Astrocyte of the cerebellum (primary cell): ENCODE data around the gene TCERG1L.
"Not testable (repeated sequence)": the region's sequence is repeated elsewhere in the genome, so short reads cannot be mapped to it uniquely, and the experiment has no call there.

Source experiments
- DNase-seq: peaks from one replicate; pipeline ENCODE4 v3.0.0-alpha.2; 2011; ENCODE audit warnings: low read depth
- H3K4me3 ChIP-seq: 2 replicates; pipeline ENCODE4 v1.5.1; 2011; ENCODE audit warnings: mild to moderate bottlenecking, low read depth, low read length, moderate library complexity
- CTCF ChIP-seq: IDR thresholded peaks from 2 replicates; pipeline ENCODE4 v1.5.1; 2012; ENCODE audit warnings: low read length, low read depth, moderate library complexity, mild to moderate bottlenecking; ENCODE audit errors: missing control alignments
- in situ Hi-C: cut with HindIII; loops from 2 replicates; pipeline ENCODE4 v1.10.0; 2017; ENCODE audit warnings: low sequenced_read_pairs

TCERG1L gene

DNA sequence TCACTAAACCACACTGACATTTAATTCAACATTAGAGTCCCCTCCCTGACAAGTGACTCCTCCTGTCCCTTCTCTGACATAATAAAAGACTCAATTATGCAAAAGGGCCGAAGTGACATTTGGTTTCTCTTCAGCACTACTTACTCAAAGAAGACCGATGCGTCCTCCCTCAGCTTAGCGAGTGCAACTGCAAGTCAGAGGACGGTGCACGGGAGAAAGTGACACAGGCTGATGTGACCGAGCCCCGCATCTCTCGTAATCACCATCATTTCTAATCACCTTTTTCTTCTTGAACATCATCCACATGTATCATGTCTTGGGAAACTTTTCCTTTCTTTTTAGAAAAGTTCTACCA, 155.7 kb downstream of the TCERG1L start:
- TF ChIP-seq CTCF = no peak
- in situ Hi-C loops = no loop called here

DNA sequence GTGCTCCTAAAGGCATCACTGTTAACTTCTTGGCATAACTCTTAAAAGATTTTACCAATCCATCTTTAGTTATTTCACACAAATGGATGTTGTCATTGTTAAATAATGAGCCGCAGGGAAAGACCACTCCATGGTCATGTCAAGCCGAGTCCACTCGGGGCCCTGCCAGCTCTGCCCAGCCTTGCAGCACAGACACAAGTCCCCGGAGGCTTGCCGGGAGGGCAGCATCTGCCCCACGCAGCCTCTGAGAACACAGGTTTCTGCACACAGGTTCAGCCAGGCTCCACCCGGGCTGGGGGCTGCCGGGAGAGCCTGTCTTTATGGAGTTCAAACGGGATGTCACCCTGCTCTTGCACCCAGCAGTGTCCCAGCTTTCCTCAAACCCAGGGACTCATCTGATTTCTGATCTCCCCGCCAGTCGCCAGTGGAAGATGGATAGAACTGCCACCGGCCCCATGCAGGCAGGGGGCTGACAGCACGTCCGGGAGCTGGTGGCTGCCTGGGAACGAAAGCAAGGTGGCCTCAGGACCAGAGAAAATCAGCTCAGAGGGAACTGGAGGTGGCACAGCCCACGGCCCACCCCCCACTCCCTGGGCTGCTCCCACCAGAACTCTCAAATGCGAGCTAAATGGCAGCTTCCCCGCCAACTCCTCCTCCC, 156.2 kb downstream of the TCERG1L start:
- no peak for DNase-seq
- in situ Hi-C loops = no loop called here
- H3K4me3 ChIP-seq = no peak overlapping the region
- no peak for TF ChIP-seq CTCF

More for the DNA sequence above, 155.7 kb downstream of the TCERG1L start:
- no peak for DNase-seq
- no peak overlapping the region for H3K4me3 ChIP-seq

DNA sequence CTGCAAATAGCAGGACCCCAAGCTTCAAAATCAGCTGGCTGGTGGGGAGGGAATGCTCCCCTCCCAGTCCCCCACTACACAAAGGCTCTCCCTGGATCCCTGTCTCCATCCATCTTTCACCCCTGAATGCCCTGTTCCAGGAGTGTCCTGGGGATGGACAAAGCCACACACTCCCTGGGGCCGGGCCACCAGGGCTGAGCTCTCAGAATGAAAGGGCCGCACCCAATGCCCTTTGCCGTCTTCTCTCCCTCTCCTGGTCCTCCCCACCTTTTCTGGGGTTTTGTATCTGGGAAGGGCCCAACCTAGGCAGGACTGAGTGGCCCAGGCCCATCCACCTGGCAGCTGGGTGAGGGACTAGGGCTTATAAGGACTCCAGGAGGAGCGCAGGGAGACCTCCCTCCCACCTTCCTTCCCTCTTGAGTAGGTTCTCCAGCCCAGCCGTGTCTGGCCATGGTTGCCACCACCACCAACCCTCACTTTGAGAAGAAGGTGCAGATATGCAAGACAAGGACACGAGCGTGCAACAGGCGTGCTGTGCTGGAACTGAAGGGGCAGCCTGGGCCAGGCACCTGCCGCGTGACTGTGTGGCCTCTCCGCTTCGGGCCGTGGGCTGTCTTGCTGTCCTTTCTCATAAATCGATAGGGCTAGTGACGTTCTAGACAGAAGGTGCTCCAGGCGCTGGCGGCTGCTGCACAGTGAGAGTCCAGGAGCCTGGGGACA, 157.1 kb downstream of the TCERG1L start:
- no peak for TF ChIP-seq CTCF
- no peak overlapping the region for H3K4me3 ChIP-seq
- in situ Hi-C loops = no loop called here
- no peak for DNase-seq

- in situ Hi-C loops, H3K4me3 ChIP-seq, DNase-seq: not testable (repeated sequence)
Measured at GRCh38 chr10:131152456-131152855, 159.1 kb downstream of the TCERG1L start.

DNA sequence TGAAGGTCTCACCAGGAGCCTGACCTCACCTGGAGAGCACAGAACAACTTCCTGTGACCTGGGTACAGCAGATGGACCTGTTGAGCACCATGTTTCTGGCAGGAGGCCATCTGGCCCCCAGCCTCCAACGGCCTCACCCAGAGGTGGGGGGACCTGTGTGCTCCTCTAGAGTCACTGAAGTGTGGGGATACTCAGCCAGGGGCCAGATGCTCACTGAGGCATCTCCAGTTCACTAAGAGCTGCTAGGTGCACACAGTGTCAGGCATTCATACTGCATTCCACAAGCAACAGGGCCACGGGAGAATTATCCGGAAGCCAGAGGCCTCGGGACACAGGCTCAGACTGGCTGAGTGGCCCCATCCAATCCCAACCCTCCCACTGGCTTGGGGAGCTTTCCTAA, 161.4 kb downstream of the TCERG1L start:
- no peak overlapping the region for H3K4me3 ChIP-seq
- in situ Hi-C loops = no loop called here
- DNase-seq = no peak
- TF ChIP-seq CTCF = no peak

DNA sequence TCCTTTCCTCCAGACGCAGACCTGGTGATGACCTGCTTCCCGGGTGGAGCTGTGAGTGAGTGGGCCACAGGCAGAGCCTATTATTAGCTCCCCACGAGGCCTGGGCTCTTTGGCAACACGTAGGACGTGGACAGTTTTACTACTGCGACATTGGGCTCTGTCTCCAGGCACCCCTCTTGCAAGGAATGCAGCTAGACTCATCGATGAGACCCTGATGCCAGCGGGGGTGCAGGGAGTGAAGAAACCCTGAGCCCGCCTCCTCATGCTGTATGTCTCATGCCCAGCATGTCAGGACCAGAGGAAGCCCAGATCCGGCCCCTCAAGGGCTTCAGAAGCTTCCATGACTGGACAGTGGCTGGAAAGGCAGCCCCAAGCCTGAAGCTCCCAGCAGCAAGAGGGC, 161.9 kb downstream of the TCERG1L start:
- H3K4me3 ChIP-seq = no peak overlapping the region
- no peak for DNase-seq
- in situ Hi-C loops = no loop called here
- TF ChIP-seq CTCF = no peak

- H3K4me3 ChIP-seq = no peak overlapping the region
- in situ Hi-C loops = no loop called here
- no peak for DNase-seq
- no peak for TF ChIP-seq CTCF
Measured at GRCh38 chr10:131149111-131149510, 162.4 kb downstream of the TCERG1L start.
